Vagina (tissue), 2 donors: ENCODE results near the gene LIG3.

Experiments
- POLR2A ChIP-seq, 2 donors: fragments of 450-650 bp; IDR thresholded peaks; one replicate each; pipeline ENCODE4 v1.6.1; 2017; ENCODE audit warnings: antibody characterized with exemption in 2 of 2, mild to moderate bottlenecking in 2 of 2, moderate library complexity in 2 of 2
- TF ChIP-seq, protein P1 (sequence below), 3 experiments: fragments of 450-650 bp in 2 of 3; fragments of 200-600 bp in 1 of 3; sonication (generic) in 1 of 3; IDR thresholded peaks; one replicate each; pipeline ENCODE4 v1.5.1; 2017 to 2019; ENCODE audit warnings: antibody characterized with exemption in 3 of 3, mild to moderate bottlenecking in 2 of 3, moderate library complexity in 2 of 3

DNA sequence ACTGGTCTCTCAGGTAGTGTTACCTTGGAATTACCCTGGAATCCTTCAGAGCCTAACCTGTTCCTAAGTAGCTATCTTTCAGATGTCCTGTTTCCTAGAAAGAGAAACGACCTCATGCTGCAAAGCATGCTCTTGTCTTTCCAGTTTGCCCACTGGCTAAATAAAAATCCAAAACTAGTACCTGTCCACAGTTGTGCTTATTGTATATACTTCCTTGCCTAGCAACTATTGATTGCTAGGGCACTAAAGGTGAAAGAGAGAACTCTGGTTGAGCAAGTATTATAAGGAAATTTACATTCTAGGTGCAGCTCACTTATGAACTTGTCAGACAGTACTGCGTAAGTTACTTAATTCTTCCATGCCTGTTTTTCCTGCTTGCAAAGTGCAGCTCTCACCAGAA is 38.5 kb downstream of the LIG3 start:
- TF ChIP-seq, protein P1, sequence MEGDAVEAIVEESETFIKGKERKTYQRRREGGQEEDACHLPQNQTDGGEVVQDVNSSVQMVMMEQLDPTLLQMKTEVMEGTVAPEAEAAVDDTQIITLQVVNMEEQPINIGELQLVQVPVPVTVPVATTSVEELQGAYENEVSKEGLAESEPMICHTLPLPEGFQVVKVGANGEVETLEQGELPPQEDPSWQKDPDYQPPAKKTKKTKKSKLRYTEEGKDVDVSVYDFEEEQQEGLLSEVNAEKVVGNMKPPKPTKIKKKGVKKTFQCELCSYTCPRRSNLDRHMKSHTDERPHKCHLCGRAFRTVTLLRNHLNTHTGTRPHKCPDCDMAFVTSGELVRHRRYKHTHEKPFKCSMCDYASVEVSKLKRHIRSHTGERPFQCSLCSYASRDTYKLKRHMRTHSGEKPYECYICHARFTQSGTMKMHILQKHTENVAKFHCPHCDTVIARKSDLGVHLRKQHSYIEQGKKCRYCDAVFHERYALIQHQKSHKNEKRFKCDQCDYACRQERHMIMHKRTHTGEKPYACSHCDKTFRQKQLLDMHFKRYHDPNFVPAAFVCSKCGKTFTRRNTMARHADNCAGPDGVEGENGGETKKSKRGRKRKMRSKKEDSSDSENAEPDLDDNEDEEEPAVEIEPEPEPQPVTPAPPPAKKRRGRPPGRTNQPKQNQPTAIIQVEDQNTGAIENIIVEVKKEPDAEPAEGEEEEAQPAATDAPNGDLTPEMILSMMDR (IDR thresholded peaks at IDR 0.05) = no peak
- TF ChIP-seq POLR2A (IDR thresholded peaks at IDR 0.05) = no peak
